NCI-H2107 treated with DMSO at 0.1 percent for 48 hours (cell line): Measurements from ENCODE around the gene DNM3.

Source experiments
- DNase-seq: peaks from one replicate; lab custom pipeline; 2025; ENCODE audit not compliant: unreplicated experiment; lab: John Stamatoyannopoulos, UW

The DNM3 gene

GRCh38 chr1:171969226-171969625 lies 127.9 kb downstream of the DNM3 start:
- no peak for DNase-seq

DNA sequence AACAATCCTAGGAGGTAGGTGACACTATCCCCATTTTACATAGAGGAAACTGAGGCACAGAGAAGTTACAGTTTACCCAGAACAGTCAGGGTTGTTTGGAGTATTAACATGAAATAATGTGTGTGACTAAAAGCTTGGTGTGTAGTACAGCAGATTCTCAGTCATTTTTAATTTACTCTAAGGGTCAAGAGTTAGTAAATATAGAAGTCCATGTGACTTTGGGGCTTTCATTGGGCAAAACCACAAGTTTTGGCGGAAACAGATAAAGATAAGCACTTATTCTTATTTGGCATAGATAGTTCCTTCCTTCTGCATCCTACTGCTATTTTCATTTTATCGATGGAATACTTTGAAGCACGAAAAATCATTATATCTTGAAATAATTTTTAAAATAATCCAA lies 128.5 kb downstream of the DNM3 start:
- no peak for DNase-seq

- no peak for DNase-seq
Observed at GRCh38 chr1:171972846-171973245, 131.5 kb downstream of the DNM3 start.

DNA sequence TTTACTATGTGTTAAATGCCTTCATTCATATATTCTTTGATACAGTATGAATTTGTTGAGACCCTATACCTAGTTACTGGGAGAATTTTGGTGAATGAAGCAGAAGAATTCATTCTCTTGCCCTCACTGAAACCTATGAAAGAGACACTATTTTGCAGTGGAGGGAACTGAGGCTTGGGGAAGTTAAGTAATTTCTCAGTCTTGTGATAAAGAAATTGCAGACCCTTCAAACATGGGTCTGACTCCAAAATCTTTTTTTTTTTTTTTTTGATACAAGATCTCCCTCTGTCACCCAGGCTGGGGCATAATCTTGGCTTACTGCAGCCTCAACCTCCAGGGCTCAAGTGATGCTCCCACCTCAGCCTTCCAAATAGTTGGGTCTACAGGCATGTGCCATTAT lies 132.1 kb downstream of the DNM3 start:
- DNase-seq = no peak

DNA sequence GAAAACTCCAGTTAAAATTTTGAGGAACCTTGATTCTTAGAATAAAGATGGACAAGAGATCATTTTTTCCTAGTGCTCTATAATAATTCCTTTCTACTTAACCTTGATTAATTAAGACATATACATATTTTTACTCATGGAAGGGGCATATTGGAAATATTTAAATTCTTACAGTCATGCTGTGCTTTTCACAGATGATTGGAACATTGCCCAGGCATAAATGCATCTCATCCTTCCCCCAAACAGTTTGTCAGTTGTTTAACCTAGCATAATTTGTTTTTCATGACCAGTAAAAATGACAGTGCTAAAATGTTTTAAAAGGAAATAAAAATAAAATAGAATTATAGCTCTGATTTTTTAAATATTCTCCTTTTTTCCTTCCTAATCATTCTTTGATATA lies 140.0 kb downstream of the DNM3 start:
- DNase-seq = no peak

DNA sequence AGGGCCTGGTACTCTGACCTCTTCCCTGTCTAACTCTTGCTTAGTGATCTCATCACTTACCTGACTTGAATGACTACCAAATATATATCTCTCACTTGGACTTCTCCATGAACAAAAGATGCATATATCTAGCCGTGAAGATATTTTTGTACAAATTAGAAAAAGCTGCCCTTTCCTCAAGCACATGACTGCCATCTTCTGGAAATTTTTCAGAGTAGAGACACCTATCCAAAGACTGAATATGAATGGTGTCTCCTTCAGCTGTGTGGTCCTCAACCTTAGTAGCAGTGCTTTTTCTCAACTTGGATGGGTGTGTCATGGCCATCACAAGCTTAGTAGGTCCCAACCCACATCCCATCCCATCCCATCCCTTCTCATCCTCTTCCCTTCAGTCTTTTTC lies 142.3 kb downstream of the DNM3 start:
- DNase-seq = no peak

DNA sequence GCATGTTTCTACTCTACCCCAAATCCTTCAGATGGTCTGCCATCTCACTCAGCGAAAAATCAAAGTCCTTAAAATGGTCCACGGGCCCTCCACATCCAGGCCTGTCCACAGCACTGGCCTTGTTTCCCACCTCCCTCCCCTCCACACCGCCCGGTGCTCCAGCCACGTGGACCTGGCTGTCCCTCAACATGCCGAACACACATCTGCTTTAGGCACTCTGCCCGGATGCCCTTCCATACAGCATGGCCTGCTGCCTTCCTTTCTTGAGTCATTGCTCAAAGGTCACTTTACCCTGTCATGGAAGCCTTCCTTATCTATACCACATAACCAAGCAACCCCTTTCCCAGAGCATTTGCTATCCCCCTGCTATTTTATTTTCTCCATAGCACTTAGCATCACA lies 143.0 kb downstream of the DNM3 start:
- no peak for DNase-seq

DNA sequence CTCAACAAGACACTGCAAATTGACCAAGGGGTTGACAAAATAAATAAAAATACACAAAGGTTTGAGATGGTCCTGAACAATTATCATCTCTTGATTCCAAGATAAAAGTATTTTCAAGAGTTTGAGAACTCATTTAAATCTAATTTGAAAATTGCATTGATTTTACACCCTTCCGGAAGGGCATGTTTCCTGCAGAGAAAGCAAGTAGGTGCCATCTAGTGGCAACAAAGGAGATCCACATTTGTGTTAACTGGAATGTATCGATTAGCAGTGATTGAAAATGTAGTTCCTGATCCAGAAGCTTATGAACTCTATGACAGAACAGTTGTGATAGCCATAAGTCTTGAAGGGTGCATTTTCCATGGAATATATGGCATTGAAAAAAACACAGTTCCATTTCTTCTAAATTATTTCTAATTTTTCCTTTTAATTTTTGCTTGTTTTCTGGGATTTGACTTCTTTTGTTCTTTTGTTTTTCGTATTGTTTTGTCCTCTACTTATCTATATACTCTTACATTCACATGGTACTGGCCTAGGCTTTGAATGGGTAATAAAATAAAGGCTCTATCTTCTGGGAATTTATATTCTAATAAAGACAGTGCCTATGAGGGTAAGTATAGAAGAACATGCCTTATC lies 143.7 kb downstream of the DNM3 start:
- DNase-seq = peak; percentile 12

DNA sequence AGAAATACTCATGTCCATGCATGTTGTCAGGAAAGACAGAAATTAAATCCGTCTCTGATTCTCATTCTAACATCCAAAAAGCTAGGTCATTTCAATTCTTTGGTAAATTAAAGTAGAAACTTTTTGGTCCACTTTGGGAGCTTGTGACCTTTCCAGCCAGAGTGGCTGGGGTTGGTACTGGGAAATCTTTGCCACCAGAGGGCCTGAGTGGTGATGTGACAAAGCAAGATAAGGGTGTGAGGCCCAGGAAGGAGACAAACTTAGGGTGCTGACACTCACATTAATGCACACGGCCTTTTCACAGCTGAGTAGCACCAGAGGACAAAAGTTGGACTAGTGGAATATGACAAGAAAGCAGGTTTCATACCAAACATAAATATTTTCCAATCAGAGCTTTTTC lies 144.3 kb downstream of the DNM3 start:
- DNase-seq = no peak

DNA sequence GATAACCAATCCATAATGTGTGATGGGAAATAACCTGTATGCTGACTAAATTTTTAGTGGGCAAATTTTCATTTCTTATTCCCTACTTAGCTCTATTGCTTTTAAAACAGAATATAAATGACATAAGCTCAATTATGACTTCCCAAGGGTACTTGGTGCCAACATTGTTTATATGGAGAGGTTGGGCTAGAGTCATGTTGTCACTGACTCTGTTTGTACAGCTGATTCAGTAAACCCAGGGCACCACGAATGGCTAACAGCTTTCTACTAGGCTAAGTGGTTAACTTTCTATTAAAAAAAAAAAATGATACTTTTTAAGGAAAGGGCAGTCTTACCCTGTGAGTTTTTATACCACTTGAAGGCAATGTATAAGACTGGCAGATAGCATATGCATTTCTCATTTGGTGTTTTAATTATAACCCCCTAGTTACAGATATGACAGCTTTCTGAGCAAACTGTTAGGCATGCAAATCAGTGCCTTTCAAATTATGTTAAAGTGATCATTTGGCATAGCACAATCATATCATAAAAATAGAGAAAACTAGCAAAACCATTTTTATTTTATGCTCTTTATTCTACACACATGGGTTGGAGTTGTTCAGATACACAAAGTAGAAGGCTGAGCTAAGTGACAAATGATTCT lies 147.1 kb downstream of the DNM3 start:
- no peak for DNase-seq

DNA sequence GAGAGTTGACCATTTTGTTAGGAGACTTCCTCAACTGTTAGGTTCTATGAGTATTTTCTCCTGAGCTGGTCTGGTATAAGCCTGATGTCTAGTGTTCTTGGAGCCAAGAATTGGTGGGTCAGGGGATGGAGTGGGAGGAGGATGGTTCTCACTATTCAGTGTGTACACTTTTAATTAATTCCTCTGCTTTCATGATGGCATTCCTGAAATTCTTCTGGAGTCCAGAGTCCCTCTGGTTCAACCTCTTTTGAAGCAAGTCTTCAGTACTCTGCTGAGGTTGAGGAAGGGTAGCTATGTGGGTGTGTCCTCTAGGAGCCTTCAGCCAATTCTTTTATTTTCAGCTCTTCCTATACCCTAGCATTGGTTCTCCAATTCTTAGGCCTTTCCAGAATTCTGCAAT lies 149.1 kb downstream of the DNM3 start:
- DNase-seq = no peak

- DNase-seq = no peak
Observed at GRCh38 chr1:171994293-171994692, 153.0 kb downstream of the DNM3 start.

- no peak for DNase-seq
Observed at GRCh38 chr1:171995573-171995972, 154.3 kb downstream of the DNM3 start.

DNA sequence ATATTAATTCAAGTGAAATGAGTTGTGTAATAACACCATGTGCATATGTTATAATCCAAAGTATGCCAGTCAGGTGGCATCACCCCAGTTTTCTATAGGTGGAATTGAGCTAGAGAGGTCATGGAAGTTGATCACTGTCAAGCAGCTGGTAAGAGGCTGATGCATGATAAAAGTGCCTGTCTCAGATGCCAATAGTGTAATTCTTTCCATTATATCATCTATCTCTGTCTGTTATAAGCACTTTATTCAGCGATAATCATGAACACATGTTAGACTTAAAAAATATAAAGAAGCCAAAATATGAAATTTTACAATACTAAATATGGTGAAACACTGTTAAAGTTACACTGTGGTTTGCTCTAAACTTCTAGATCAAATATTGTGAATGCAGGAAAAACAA lies 156.6 kb downstream of the DNM3 start:
- no peak for DNase-seq

DNA sequence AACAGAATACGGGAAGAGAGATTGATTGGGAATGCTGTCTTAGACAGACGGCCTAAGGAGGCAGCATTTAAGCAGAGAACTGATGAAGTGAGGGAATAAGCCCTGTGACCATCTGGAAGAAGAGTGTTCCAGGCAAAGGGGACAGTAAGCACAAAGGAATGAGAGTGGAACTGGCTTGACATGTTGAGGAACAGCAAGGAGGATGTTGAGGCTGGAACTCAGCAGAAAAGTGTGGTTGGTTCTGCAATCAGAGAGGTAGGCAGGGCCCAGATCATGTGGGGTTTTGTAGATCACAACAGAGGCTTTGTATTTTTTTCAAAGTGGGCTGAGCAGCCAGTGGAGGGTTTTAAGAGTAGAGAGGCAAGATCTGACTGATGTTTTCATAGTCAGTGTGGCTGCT lies 157.4 kb downstream of the DNM3 start:
- no peak for DNase-seq

- no peak for DNase-seq
Observed at GRCh38 chr1:171999756-172000155, 158.5 kb downstream of the DNM3 start.

DNA sequence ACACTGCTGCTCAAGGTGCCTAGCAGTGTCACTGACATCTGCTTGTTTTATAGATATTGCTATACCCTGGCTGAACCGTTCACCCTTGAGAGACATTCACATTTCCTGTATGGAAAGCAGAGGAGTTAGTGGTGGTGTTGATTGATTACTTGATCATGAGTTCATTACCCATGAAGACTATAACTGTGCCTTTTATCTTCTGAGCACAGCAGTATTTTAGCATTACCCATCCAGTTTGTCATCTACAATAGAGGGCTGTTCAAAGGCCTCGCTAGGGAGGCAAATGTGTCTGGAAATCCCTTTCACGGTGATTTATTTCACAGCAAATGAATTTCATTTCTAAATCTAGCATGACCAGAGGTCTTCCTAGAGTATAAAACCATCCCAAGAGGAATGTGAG lies 160.0 kb downstream of the DNM3 start:
- DNase-seq = no peak

- DNase-seq = peak; percentile 41
Observed at GRCh38 chr1:172002725-172003345, 161.5 kb downstream of the DNM3 start.

DNA sequence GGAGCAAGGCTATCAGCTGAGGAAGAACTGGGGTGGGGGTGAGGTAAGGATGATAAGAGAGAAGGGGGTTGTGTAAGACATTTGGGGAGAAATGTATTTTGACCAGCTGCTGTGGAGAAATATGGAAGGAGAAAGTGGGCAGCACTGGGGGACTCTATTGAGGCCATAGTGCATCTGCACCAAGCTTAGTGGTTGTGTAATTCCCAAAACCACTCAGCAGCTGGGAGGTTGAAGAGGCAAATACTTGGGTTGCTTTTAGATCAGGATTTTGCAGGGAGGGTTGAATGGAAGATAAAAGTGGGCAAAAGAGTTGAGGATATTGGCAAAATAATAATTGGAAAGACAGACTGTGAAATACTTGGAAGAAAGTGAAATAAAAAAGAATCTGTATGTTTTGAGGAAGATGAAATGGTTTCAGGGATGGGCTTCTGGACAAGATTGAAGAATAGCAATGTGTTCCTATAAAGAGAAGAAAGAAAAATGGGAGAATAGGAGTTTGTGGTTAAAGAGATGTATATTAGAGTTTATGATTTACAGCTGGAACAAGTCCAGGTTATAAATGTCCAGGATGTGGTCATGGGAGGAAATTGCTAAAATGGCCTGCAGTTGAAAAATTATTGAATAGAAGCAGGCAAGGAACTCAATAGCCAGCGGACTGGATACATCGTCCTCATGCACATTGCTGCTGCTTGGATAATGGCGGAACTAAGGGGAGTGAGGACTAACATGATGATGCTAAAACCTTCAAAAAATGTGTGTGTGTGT lies 162.7 kb downstream of the DNM3 start:
- DNase-seq = no peak

DNA sequence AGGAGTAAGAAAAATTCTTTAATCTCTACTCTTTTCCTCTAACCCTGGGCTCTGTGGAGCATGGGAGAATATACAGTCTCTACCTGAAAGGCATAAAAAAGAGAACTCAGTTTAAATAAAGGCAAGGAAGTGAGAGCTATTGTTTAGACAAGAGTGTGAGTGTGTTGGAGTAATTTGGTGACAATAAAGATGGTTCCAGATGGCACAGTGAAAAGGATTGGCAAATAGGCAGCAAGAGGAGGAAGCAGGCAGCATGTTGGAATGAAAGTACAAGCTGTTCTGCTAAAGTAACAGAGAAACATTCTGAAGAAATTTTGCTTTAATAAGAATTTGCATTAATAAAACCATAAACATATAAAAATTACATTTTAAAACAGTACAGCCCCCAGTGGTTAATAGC lies 163.4 kb downstream of the DNM3 start:
- no peak for DNase-seq

DNA sequence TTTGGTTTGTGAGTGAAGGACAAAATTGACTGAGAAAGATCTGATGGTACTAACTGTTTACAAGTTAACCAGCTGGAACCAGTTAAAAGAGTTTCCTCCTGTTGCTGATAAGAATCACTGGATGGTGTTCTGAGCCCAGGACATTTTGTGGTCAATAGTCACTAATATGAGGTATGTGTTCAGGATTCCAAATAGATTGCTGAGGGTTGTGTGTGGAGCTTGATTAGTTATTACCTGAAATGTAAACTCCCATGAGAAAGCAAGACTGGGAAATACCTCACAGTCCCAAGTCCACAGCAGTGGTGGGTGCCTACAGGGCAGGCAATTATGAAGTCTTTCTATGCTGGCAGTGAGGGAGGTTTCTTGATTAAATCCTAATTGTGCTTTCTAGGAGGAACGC lies 164.6 kb downstream of the DNM3 start:
- DNase-seq = no peak

DNA sequence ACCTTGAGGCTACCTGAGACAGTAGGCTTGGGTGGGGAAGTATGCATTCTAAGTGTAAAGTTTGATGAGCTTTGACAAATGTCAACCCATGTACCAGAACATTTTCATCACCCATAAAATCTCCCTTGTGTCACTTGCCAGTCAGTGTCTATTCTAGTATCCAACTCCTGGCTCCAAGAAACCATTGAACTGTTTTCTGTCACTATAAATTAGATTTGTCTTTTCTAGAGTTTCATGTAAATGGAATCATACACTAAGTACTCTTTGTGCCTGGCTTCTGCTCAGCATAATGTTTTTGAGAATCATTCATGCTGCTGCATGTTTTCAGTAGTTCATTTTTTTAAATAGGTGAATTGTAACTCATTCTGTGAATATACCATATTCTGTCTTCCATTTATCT lies 165.4 kb downstream of the DNM3 start:
- DNase-seq = no peak
